COLO829 (cell line): ENCODE measurements around the gene CPA1.

Source experiments
- DNase-seq: peaks from one replicate; pipeline ENCODE4 v3.0.0; 2012; ENCODE audit warnings: low spot score

The CPA1 gene

GRCh38 chr7:130379921-130380860 is at the start of gene CPA1:
Gene CPA1, plus strand, starts transcription at chr7:130380494. Its CDS starts 27 bp downstream, at chr7:130380521.
- DNase-seq = no peak

- no peak for DNase-seq
Observed at GRCh38 chr7:130332259-130333053, 47.8 kb upstream of the CPA1 start.

- no peak for DNase-seq
Observed at GRCh38 chr7:130333832-130334231, 46.5 kb upstream of the CPA1 start.

GRCh38 chr7:130334274-130334673 is 46.0 kb upstream of the CPA1 start:
- no peak for DNase-seq

GRCh38 chr7:130337410-130337971 is 42.8 kb upstream of the CPA1 start:
- DNase-seq = no peak

- DNase-seq = no peak
Observed at GRCh38 chr7:130338233-130338632, 42.1 kb upstream of the CPA1 start.

GRCh38 chr7:130341882-130342281 is 38.4 kb upstream of the CPA1 start:
- DNase-seq = no peak

GRCh38 chr7:130342701-130343380 is 37.5 kb upstream of the CPA1 start:
- no peak for DNase-seq

GRCh38 chr7:130344271-130344866 is 35.9 kb upstream of the CPA1 start, which contains the start of gene CPA5:
Gene CPA5, plus strand, starts transcription at chr7:130344816. Its CDS starts 1,670 bp downstream, at chr7:130346486.
- no peak for DNase-seq

GRCh38 chr7:130345136-130345535 is 35.2 kb upstream of the CPA1 start:
- DNase-seq = no peak

- no peak for DNase-seq
Observed at GRCh38 chr7:130345725-130346124, 34.6 kb upstream of the CPA1 start.

GRCh38 chr7:130346177-130346905 is 34.0 kb upstream of the CPA1 start:
- DNase-seq = no peak

GRCh38 chr7:130346941-130347340 is 33.4 kb upstream of the CPA1 start:
- DNase-seq = no peak

GRCh38 chr7:130349911-130350782 is 30.1 kb upstream of the CPA1 start:
- DNase-seq = peak; percentile 79

- no peak for DNase-seq
Observed at GRCh38 chr7:130350945-130351790, 29.1 kb upstream of the CPA1 start.

- no peak for DNase-seq
Observed at GRCh38 chr7:130351791-130352090, 28.6 kb upstream of the CPA1 start.

GRCh38 chr7:130352194-130353074 is 27.9 kb upstream of the CPA1 start:
- DNase-seq = peak; percentile 95

GRCh38 chr7:130353196-130353595 is 27.1 kb upstream of the CPA1 start:
- DNase-seq = no peak
